Activated CD8-positive, alpha-beta memory T cell treated with anti-CD3 and anti-CD28 coated beads, Interleukin-2, amount 50 U/mL, for 24 hours (primary cell): Measurements from ENCODE around the gene WNK3.
"Not testable (repeated sequence)": the region's sequence is repeated elsewhere in the genome, so short reads cannot be mapped to it uniquely, and the experiment has no call there.

Experiments
- DNase-seq: peaks from one replicate; pipeline ENCODE4 v3.0.0-alpha.2; 2020; ENCODE audit errors: extremely low read depth

The WNK3 gene

GRCh38 chrX:54357414-54358377, at the start of gene WNK3:
TSS of gene WNK3 (minus strand) at chrX:54358046.
- DNase-seq = no peak

DNA sequence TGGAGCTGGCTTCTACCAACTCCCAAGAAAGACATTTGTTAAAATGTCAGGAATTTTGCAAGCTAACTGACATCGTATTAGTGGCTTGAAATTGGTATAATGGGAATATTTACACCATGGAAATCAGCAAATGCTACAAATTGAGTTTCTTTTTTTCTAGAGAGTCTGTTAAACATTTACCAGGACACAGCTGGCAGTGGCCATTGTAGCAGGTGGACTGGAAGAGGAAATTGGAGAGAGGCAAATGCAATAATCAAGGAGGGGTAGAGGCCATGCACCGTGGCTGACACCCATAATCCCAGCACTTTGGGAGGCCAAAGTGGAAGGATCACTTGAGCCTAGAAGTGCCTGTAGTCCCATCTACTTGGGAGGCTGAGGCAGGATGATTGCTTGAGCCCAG, 49.4 kb upstream of the WNK3 start:
- DNase-seq = no peak

DNA sequence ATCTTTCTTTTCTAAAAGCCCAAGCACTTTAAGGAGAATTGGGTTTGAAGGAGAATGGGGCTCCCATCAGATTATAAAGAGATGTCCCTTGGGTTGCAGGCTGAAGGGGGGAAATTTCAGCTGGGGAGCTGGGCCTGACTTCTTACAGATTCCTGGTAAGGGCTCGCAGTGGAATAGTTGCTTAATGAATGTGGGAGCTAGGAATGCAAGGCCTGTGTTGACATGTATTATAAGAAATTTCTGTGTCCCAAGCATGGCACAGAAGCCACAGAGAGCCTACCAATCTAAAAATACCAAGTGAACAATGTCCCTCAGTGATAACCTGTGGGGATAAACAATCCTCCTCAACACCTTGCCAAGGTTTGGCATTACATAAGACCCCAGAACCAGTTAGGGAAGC, 39.3 kb upstream of the WNK3 start:
- no peak for DNase-seq

DNA sequence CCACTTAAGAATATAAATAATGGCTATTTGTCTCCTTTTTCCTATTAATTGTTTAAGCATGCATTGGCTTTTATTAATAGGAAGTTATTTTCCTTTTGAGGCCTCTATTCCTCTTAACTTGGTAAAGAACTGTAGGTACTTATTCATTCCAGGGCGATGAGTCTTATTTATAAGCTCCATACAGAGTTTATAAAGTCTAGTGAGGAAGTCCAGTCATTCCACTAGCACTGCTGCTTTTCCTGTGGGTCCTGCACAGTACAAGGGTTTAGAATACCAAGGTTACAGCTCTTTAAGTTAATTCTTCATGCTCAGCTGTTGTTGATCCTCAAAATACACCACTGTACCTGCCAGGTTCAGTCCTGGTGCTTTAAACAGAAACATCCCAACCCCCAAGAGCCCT, 28.5 kb upstream of the WNK3 start:
- no peak for DNase-seq

GRCh38 chrX:54384661-54385060, 26.8 kb upstream of the WNK3 start:
- not testable (repeated sequence) for DNase-seq

DNA sequence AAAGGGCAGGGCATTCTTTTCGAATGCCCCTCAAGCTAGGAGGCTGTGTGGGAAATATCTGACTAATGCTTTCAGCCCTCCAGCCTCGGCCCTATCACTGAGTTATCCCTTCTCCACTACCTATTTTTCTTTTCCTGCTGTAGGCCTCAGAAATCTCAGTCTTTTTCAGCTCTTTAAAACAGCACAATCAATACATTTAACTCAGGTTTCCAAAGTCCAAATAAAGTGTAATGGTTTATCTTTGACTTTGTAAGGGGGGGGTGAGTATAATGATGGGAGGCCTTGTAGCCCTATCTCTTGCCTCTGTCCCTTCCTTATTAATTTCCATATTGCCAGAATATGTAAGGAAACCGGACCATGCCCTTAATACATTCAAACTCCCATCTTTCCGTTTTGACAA, 1.6 kb upstream of the WNK3 start:
- DNase-seq = no peak

- no peak for DNase-seq
These were observed 772 bp upstream of the WNK3 start for GRCh38 chrX:54358424-54359211.

- no peak for DNase-seq
These were observed 5.2 kb downstream of the WNK3 start for GRCh38 chrX:54352677-54353076.

GRCh38 chrX:54337383-54337782, 20.5 kb downstream of the WNK3 start:
- not testable (repeated sequence) for DNase-seq

DNA sequence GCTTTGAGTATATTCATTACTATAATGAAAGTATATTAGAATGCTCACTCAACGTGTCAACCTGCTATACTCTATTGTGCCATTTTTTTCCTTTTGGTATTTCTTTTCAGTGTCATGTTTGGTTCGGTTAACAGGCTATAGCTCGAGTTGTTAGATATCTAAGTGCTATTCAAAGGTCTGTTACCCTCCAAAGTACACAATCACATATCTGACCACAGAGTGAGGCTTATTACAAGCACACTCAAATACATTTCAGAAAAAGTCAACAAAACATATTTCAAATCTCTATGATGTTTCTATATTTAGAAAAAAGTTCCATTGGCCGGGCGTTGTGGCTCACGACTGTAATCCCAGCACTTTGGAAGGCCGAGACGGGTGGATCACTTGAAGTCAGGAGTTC, 32.8 kb downstream of the WNK3 start:
- DNase-seq = no peak

GRCh38 chrX:54320067-54320466, 37.8 kb downstream of the WNK3 start:
- no peak for DNase-seq

GRCh38 chrX:54306379-54306778, 51.5 kb downstream of the WNK3 start:
- DNase-seq = no peak

- DNase-seq = no peak
These were observed 56.3 kb downstream of the WNK3 start for GRCh38 chrX:54301516-54301915.

- DNase-seq = no peak
These were observed 63.5 kb downstream of the WNK3 start for GRCh38 chrX:54294306-54294705.

DNA sequence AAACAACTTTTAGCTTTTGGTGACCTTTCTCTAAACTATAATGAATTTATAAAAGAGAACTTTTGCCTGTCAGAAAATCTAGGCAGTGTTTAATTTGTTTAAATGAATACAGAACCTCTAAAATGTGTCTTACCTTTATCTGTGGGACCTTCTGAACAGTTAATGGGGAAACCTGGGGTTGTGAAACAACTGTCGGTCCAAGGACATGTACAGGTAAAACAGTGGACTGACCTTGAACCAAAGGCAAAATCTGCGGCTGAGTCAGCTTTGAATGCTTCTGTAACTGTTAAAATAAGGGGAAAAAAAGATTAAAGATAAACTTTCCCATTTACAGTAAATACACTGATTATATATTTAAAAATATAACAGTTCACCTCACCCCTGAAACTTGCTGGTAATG, 65.1 kb downstream of the WNK3 start:
- no peak for DNase-seq

- no peak for DNase-seq
These were observed 66.1 kb downstream of the WNK3 start for GRCh38 chrX:54291758-54292157.

- no peak for DNase-seq
These were observed 68.9 kb downstream of the WNK3 start for GRCh38 chrX:54288968-54289367.

GRCh38 chrX:54288277-54288676, 69.6 kb downstream of the WNK3 start:
- DNase-seq = no peak

GRCh38 chrX:54281676-54282075, 76.2 kb downstream of the WNK3 start:
- DNase-seq = no peak

GRCh38 chrX:54280466-54280865, 77.4 kb downstream of the WNK3 start:
- DNase-seq = no peak

DNA sequence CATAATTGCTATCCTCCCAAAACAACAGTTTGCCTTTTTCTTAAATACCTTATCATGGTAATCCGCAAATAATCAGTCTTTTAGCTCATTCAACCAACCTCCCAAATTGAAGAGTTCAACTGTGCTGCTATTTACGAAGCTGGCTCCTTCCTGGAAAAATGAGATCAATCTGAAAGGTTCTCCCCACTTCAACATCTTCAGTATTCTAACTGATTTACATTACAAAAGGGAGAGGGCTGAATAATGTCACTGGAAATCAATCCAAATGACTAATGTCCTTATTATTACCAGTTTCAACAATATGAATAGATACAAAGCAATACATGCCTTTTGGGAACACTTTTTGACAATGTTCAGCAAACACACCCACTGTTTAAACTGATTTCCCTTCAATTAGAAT, 86.2 kb downstream of the WNK3 start:
- DNase-seq = no peak

DNA sequence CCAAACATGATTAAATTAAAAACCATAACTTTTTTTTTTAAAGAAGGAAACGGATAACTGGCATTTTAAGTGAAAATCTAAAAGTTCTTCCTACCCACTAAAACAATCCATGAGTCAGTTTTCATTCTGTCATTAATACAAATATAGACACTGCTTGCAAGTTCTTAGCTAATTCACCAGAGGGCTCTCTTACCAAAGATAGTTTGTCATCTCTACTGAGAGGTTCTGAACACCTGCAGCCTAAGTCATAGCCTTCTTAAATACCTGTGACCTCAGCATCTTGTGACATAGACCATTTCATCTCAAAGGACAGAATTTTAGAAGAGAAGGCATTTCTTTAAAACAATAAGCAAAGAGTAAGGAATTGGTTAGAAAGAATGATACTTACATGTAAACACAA, 109.5 kb downstream of the WNK3 start:
- DNase-seq = no peak

GRCh38 chrX:54246866-54247265, 111.0 kb downstream of the WNK3 start:
- no peak for DNase-seq
